GM06990 (cell line): ENCODE data around the gene E2F4.

Experiments
- DNase-seq: peaks from one replicate; pipeline ENCODE4 v3.0.0-alpha.2; 2011; ENCODE audit not compliant: insufficient read length; ENCODE audit errors: extremely low read depth
- H3K27me3 ChIP-seq: replicated peaks from 2 replicates; pipeline ENCODE4 v1.6.0; 2011; ENCODE audit warnings: low read length; ENCODE audit not compliant: control insufficient read depth, insufficient read depth
- H3K36me3 ChIP-seq: 2 replicates; pipeline ENCODE4 v1.5.1; 2011; ENCODE audit warnings: low read length; ENCODE audit not compliant: control insufficient read depth, insufficient read depth
- H3K4me3 ChIP-seq: replicated peaks from 2 replicates; pipeline ENCODE4 v1.5.1; 2011; ENCODE audit warnings: low read depth, mild to moderate bottlenecking, control low read depth, low read length
- CTCF ChIP-seq: IDR thresholded peaks from 2 replicates; pipeline ENCODE4 v1.5.1; 2011; ENCODE audit warnings: low read length, control low read depth, mild to moderate bottlenecking, inconsistent platforms; ENCODE audit not compliant: insufficient read depth, poor library complexity, severe bottlenecking

Gene E2F4

GRCh38 chr16:67213197-67214019, 21.5 kb downstream of the E2F4 start:
- no peaks in the 10 kb centered on the region for H3K27me3 ChIP-seq
- no peak for TF ChIP-seq CTCF
- H3K4me3 ChIP-seq: no peak overlapping the region
- no peaks in the 10 kb centered on the region; the same call in 1 of the 2 replicates for H3K36me3 ChIP-seq
- no peak for DNase-seq

DNA sequence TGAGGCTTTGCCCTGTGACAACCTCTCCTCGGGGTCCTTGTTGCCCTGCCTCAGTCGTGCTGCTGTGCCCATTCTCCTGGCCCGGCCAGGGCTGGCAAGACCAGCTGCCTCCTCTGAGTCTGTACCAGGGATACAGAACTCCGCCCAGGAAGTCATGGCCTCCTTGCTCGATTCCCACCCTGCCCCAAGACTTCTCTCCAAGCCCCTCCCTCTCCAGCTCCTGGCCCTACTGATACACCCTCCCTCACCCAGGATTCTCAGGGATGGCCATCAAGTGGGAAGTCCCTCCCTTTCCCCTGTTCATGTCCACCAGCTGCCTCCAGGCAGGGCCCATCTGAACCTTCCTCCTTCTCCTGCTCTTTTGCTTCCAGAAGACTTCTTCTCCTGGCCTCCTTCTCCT, 23.8 kb downstream of the E2F4 start:
- TF ChIP-seq CTCF: no peak
- Histone ChIP-seq H3K36me3 (no peaks in the 10 kb centered on the region; the same call in 1 of the 2 replicates), H3K4me3 (no peak overlapping the region), H3K27me3 (no peaks in the 10 kb centered on the region)
- DNase-seq: no peak

- Histone ChIP-seq H3K4me3 (no peak overlapping the region), H3K36me3 (no peaks in the 10 kb centered on the region), H3K27me3 (no peaks in the 10 kb centered on the region)
- TF ChIP-seq CTCF: no peak
- no peak for DNase-seq
Measured at GRCh38 chr16:67216612-67217490, 24.9 kb downstream of the E2F4 start.

DNA sequence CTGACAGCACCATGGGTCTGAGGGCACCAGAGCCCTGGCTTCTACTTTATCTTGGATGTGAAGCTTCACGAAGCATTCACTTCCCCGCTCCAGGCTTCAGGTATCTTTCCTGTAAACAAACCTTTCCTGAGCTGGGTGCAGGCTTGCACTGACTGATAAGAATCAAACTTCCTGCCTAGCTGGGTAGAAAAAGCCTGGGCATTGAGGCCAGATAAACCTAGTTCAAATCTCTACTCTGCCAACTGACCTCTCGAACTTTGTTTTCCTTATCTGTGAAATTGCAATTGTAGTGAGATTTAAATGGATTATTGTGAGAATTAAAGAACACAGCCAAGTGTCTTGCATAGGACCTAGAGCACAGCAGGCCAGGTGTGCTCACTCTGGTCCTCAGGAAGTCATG, 32.0 kb downstream of the E2F4 start:
- H3K27me3 ChIP-seq: no peaks in the 10 kb centered on the region
- no peak for TF ChIP-seq CTCF
- H3K36me3 ChIP-seq: peaks cover 6% of the 10 kb centered on the region
- no peak overlapping the region for H3K4me3 ChIP-seq
- DNase-seq: no peak

DNA sequence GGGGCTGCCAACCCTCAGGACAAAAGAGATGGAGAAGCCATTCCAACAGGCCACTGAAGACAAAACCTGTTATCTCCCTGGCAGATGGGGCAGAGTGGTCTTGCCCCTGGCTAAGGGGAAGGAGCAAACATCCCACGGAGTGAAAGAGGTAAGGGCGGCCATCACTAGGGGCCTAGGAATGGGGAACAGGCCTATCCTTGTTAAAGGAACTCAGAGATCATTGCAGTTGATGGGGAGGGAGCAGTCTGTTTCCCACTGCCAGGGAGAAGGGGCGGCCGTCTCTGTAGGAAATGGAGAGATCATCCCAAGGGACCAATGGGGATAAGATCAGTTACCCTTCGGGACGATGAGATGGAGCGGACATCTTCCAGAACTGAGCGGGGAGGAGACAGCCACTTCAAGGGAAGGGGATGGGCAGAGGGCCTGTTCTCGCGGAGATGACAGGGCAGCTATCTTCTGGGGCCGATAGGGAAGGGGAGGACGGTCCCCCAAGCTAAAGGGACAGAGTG, 34.4 kb downstream of the E2F4 start:
- no peak for DNase-seq
- Histone ChIP-seq H3K4me3 (peak overlapping the region; percentile 85), H3K36me3 (peaks cover 26% of the 10 kb centered on the region), H3K27me3 (no peaks in the 10 kb centered on the region)
- TF ChIP-seq CTCF: no peak
